Endothelial cell of umbilical vein (primary cell): ENCODE results near the gene DEFB116.

Experiments used
- JUN ChIP-seq: IDR thresholded peaks from 2 replicates; pipeline ENCODE4 v1.6.1; 2011; ENCODE audit warnings: borderline replicate concordance, low read depth; ENCODE audit not compliant: insufficient read length, insufficient read depth
- MYC ChIP-seq: IDR thresholded peaks from one replicate; pipeline ENCODE4 v1.6.1; 2011; ENCODE audit warnings: mild to moderate bottlenecking, low read depth, low read length
- POLR2A ChIP-seq: IDR thresholded peaks from 2 replicates; pipeline ENCODE4 v1.6.1; 2012; ENCODE audit warnings: low read depth, mild to moderate bottlenecking, control low read depth, low read length
- POLR2AphosphoS5 ChIP-seq: IDR thresholded peaks from 2 replicates; pipeline ENCODE4 v1.6.1; 2012; ENCODE audit warnings: low read depth, mild to moderate bottlenecking, control low read depth, low read length, moderate library complexity; ENCODE audit not compliant: insufficient read depth
- TF ChIP-seq, protein P1 (sequence below), 2 donors: IDR thresholded peaks; 1 replicate in 1 of 2; 2 replicates in 1 of 2; pipeline ENCODE4 v1.5.1; 2011; ENCODE audit warnings: low read length in 2 of 2, mild to moderate bottlenecking in 2 of 2, moderate library complexity in 2 of 2, control low read depth in 1 of 2, inconsistent platforms in 1 of 2, low read depth in 1 of 2; ENCODE audit not compliant: insufficient read depth in 1 of 2; ENCODE audit errors: extremely low read depth in 1 of 2
- TF ChIP-seq, protein P2 (sequence below): IDR thresholded peaks from 2 replicates; pipeline ENCODE4 v1.6.1; 2011; ENCODE audit not compliant: insufficient read depth, insufficient read length

DNA sequence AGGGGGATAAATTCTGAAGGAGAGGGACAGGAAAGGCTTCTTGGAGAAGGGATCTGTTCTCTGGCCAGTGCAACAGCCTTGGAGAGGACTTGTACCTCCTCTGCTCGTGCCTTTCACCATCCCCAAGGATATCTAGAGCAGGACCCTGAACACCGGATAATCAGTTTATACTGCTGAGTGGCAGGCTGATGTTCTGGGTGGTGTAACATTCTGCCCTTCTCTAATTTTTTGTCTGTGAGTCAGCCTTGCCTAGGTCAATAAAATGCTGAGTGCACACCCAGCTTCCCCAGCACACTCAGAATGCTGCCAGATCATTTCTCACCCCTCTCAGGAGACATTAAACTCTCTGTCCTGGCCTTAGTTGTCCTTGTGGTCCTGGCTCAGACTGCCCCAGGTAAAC, 51.0 kb downstream of the DEFB116 start, which contains the start of gene DEFB115:
- TF ChIP-seq POLR2A: no peak
- no peak for TF ChIP-seq JUN
- TF ChIP-seq, protein P1, sequence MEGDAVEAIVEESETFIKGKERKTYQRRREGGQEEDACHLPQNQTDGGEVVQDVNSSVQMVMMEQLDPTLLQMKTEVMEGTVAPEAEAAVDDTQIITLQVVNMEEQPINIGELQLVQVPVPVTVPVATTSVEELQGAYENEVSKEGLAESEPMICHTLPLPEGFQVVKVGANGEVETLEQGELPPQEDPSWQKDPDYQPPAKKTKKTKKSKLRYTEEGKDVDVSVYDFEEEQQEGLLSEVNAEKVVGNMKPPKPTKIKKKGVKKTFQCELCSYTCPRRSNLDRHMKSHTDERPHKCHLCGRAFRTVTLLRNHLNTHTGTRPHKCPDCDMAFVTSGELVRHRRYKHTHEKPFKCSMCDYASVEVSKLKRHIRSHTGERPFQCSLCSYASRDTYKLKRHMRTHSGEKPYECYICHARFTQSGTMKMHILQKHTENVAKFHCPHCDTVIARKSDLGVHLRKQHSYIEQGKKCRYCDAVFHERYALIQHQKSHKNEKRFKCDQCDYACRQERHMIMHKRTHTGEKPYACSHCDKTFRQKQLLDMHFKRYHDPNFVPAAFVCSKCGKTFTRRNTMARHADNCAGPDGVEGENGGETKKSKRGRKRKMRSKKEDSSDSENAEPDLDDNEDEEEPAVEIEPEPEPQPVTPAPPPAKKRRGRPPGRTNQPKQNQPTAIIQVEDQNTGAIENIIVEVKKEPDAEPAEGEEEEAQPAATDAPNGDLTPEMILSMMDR (IDR thresholded peaks at IDR 0.05; ENCODE audit: extremely low read depth in 1 of 2, insufficient read depth in 1 of 2, low read depth in 1 of 2, low read length in 2 of 2): no peak
- TF ChIP-seq POLR2AphosphoS5: no peak
- TF ChIP-seq, protein P2, sequence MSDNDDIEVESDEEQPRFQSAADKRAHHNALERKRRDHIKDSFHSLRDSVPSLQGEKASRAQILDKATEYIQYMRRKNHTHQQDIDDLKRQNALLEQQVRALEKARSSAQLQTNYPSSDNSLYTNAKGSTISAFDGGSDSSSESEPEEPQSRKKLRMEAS: no peak
- no peak for TF ChIP-seq MYC
